GM21423 (cell line): ENCODE measurements around the gene HYKK.
A peak's percentile ranks its signal among the peaks of the same experiment; 100 is the strongest.
"Not testable (repeated sequence)": the region's sequence is repeated elsewhere in the genome, so short reads cannot be mapped to it uniquely, and the experiment has no call there.

ENCODE experiments used
- ATAC-seq: cut with Tn5 transposase; IDR thresholded peaks from one replicate; pipeline ENCODE4 v1.9.1; 2021; ENCODE audit warnings: mild to moderate bottlenecking, moderate library complexity; ENCODE audit not compliant: unreplicated experiment

HYKK gene

DNA sequence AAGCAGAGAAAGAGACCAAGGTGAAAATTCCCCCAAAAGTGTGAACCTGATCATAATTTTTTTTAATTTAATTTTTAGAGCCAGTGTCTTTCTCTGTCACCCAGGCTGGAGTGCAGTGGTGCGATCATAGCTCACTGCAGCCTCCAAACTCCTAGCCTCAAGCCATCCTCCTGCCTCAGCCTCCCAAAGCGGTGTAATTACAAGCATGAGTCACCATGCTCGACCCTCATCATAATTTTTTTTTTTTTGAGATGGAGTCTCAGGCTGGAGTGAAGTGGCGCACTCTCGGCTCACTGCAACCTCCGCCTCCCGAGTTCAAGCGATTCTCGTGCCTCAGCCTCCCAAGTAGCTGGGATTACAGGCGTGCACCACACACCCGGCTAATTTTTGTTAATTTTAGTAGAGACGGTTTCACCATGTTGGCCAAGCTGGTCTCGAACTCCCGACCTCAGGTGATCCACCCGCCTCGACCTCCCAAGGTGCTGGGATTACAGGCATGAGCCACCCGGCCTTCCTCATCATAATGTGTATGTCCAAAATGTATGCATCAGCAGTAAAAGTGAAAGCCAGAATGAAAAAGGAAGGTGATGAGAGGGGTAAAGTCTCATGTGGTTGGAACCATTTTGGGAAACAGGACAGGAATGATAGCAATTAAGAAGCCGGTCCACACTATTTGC lies 32.2 kb downstream of the HYKK start:
- ATAC-seq: not testable (repeated sequence)

DNA sequence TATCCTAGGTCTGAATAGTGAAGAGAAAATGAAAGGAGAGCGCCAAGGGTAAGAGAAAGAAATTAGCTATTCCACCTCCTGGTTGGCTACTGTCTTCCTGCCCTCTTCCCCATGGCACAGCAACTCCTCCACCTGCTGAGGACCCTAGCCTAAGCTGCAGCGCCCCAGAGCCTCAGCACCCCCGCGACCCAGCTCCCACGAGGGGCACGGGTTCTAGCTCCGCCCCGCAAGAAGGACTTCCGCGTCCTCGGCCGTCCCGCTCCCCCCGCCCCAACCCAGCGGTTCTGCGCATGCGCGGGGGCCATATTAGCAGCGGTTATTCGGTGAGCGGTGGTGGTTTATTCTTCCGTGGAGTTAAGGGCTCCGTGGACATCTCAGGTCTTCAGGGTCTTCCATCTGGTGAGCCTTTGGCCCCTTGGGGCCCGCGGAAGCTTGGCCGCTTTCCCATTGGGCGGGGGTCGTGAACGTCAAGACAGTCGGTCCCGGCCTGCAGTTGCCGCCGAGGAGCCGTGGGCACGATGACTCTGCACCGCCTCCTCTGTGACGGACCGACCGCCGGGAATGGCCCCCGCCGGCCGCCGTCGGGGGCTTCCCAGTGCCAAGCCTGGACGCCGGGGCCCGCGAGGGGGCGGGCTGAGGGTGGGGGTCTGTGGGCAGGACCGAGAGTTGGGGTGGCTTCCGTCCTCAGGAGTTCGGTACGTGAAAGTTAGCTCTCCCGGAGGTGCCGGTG lies 32.9 kb downstream of the HYKK start, which contains the start of gene PSMA4:
TSS of gene PSMA4 (plus strand) at position 304 of the 730 bp plus-strand sequence. CDS start 1,484 bp downstream, outside the sequence.
- ATAC-seq: peak; percentile 80

DNA sequence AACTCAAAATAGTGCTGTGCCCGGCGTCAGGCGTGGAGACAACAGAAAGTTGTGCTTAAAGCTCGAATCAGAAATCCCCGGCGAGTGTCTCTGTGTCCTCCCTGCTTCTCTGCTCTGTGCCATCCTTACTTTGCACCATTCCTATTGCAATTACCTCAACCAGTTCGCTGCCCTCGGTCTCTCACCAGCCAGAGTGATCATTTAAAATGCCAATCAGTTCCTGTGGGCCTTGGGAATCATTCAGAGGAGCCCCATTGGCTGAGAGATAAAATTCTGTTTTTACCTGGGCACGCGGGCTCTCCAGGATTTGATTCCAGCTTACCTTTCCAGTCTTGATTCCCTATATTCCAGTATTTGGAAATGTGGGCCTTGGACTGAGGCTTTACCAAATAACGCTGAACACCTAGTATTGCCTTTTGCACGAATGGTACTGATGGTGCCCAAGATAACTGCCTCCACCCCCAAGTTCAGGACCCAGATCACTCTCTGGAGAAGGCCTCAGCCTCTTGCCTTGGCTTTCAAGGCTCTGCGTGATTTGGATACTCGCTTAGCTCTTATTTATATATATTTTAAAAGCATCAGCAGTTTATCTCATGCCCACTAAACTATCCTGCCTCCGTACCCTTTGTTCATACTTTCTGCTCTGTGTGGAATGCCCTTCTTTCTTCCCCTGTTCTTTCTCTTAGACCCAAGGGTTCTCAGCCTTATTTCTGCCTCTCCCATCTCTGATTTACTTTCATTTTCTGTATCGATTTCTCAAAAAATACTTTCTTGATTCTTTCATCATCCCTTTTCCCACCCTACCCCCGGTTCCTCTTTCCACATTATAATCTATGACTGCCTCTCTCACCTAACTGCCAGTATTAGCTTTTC lies 33.7 kb downstream of the HYKK start:
- ATAC-seq: no peak

DNA sequence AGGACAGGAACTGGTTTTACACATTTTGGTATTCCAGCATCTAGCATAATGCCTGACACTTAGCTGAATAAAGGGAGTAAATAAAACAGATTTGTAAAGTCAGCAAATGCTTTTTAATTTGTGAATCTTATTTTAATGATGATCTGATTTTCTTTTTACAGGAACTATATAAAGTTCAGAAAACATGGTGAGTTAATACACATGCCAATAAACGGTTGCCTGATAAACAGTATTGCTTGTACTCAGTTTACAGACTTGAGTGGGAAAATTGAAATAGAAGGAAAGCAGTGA lies 34.3 kb downstream of the HYKK start:
- no peak for ATAC-seq

DNA sequence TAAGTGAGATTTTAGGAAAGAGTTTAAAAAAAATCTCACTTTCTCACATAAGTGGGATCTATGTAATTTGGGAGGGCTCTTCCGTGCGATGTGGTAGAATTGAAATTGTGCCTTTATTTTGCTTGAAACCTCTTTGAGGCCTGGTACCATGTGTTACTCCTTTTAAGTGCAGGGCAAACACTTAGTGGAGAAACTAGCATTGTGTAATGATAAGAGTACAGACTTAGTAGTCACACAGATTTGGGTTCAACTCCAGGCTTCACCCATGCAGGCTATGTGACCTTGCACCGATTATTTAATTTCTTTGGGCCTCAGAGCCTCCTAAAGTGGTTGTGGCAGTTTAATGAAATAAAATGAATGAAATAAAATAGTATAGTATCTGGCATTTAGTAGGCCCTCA lies 35.3 kb downstream of the HYKK start:
- ATAC-seq: no peak

DNA sequence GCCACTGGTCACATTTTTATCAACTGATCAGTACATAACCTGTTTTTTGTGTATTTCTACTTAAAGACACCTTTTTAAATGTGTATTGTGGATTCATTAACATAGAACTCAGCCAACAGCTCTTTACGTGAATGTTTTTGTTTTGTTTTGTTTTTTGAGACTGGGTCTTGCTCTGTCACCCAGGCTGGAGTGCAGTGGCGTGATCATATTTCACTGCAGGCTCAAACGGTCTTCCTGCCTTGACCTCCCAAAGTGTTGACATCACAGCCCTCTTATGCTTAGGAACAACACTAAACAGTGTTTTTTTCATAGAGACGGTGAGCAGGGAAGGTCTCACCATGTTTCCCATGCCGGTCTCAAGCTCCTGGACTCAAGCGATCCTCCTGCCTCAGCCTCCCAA lies 42.8 kb downstream of the HYKK start:
- no peak for ATAC-seq

DNA sequence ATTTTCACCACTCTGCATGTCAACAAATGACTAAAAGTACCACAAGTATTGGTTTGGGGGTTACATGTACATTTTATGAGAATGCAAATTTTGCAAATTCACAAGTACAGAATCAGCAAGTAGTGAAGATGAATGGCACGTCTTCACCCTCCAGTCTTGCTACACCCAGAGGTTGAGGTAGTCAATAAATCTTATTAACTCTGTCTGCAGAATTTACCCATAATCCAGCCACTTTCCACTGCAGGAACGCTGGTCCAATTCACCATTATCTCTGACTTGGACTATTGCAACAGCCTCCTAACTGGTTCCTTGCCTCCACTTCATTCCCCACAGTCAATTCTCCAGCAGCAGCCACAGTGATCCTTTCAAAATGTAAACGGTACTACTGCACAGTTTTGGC lies 43.4 kb downstream of the HYKK start:
- no peak for ATAC-seq

DNA sequence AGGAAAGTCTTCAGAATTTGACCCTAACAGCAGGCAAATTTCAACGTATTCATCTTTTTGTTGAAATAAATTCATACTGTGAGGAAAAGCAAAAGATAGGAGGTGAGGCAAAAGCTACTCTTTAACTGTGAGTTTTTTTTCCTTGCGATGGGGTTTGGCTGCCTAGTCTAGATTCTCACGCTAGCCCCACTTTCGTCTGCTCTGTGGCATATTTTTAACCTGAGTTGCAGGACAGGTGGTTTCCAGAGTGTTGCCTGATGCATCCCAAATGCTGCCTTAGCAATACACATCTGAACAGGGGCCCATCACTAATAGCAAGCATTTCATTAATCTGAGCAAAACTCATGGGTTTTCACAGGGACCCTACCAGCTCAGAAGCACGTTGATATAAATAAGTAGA lies 44.5 kb downstream of the HYKK start:
- ATAC-seq: no peak

DNA sequence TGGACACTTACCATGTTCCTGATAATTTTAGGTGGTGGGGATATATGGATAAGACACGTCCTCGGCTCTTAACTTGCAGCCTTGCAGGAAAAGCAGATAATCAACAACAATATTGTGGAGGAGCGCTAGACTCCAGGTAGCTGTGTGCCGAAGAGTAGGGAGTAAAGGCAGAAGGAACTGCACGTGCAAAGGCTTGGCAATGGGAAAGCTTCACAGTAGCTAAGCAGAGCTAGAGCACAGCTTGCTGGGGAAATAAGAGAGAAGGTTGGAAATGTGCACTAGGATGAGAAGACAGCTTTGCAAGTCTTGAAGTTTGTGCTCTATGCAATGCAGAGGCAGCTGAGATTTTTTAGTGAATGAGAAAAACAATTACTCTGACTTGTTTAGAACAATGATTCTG lies 45.2 kb downstream of the HYKK start:
- no peak for ATAC-seq

DNA sequence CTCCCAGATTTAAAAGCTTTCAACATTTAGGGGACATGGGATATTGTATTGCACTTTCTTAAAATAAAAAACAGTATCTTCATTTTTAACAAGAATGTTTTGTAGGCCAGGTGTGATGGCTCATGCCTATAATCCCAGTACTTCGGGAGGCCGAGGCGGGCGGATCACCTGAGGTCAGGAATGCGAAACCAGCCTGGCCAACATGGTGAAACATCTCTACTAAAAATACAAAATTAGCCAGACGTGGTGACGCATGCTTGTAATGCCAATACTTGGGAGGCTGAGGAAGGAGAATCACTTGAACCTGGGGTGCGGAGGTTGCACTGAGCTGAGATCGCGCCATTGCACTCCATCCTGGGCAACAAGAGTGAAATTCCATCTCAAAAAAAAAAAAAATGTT lies 52.8 kb downstream of the HYKK start:
- not testable (repeated sequence) for ATAC-seq

DNA sequence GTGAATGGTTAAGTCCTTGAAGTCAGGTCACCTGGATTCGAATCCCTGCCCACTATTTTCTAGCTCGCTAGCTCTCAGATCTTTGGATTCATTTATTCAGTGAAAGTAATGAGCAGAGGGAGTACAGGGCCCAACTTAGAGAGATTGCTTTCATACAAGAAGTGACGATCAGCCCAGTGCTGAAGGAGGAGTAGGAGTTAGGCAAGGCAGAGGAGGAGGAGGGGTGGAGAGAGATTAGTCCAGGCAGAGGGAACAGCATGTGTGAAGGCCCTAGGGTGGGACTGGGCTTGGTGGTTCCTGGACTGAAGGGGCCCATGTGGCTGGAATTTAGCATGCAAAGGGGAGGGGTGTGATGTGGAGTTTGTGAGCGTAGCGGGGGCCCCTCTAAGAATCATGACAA lies 54.1 kb downstream of the HYKK start:
- ATAC-seq: no peak

DNA sequence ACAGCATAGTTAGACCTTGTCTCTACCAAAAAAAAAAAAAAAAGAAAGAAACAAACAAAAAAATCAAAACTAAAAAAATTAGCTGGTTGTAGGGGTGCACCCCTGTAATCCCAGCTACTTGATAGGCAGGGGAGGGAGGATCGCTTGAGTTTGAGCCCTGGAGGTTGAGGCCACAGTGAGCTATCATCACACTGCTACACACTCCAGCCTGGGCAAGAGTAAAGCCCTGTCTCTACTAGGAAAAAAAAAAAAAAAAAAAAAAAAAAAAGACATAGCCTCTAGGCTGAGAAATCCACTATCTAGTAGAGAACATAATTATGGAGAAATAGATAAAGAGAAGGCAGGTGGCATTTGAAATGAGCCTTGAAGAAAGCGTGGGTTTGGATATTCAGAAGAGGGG lies 55.7 kb downstream of the HYKK start:
- ATAC-seq: no peak

DNA sequence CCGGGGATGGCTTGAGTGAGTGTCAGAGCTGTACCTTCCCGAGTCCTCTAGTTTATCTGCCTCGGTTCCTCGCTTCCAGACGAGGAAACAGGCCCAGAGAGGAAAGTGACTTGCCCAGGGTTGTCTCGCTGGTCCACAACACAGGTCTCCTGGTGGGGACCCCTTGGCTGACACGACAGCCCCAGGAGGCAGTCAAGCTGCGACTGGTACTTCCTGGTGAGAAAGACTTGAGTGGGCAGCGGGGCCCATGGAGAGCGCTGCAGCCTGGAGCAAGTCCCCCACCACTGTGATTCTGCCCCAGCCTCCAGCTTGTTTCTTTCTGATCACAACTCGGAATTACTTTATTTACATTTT lies 57.3 kb downstream of the HYKK start:
- no peak for ATAC-seq

DNA sequence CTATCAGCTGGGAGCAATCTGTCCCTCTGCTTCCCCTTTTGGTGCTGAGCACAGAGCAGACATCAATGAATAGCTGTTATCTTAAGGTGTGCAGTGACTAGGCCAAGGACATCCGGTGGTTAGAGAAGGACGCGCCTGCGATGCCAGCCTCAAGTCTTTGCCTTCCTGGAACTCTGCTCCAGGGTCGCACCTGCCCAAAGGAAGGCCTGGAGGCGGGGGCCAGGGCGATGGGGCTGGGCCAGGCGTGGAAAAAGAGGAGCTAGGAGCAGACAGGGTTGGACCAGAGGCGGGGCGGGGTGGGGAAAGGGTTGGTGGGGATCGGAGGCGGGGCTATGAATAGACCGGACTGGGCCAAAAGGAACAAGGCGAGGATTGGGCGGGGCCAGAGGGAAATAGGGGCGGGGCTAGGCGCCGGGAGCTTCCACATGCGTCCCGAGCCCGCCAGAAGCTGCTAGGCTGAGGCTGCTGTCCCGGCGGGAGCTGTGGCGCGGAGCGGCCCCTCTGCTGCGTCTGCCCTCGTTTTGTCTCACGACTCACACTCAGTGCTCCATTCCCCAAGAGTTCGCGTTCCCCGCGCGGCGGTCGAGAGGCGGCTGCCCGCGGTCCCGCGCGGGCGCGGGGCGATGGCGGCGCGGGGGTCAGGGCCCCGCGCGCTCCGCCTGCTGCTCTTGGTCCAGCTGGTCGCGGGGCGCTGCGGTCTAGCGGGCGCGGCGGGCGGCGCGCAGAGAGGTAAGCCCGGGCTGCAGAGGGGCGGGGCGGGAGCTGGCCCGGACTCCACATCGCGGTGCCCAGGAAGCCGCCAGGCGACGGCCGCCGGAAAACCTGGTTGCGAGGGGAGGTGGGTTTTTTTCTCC lies 57.9 kb downstream of the HYKK start, which contains the start of gene CHRNA5:
TSS of gene CHRNA5 (plus strand) at position 424 of the 854 bp plus-strand sequence. CDS start at position 624, 200 bp downstream.
- peak; percentile 66 for ATAC-seq

DNA sequence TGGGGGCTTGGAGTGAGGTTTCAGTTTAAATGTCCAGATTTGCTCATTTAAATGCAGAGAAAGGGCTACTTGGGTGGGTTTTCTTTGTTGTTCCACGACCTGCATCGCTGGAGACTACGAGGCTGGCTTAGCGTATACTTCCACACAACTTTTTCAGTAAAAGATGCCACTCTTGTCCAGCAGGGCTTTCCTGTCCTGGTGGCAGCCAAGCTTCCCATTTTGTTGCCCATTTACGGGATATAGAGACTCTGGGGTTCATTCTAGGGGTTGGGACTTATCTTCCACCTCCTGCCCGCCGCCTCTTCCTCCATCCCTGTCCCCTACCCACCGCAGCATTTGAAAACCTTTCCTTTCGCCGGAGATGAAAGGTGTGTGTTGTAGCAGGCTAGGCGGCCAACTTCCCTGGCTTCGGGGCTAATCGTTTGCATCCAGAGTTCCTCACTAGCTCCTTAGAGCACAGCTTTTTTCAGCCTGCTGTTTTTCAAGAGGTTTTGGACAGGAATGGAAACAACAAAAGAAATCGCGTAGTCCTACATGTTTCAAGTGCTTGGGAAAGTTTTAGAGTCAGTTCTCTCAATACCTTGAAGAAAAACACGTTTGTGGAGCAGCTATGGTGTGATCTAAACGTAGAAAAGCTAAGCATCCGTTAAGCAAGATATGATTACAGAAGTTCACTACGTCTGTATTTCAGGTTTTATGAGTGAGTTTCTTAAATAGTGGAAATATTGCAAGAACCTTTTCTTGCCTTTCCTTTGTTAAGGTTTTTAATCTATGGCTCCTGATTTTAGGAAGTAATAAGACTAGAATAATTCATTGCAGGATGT lies 58.8 kb downstream of the HYKK start:
- ATAC-seq: peak; percentile 20

DNA sequence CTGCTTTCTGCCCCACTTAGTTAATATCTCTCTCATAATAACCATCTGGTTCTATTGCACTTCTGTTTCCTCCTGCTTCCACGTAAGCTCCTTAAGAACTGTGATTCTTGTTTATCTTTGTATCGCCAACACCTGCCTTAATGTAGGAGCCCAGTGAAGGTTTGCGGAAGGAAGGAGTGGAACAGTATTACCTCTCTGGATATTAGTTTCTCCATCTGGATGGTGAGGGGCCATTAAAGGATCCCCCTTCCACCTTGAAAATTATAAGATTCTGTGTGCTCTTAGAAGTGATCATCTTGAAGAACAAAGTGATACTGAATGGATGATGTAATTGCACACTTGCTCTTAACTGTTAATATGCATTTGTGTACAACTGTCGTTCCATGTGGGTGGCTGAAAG lies 60.2 kb downstream of the HYKK start:
- no peak for ATAC-seq

DNA sequence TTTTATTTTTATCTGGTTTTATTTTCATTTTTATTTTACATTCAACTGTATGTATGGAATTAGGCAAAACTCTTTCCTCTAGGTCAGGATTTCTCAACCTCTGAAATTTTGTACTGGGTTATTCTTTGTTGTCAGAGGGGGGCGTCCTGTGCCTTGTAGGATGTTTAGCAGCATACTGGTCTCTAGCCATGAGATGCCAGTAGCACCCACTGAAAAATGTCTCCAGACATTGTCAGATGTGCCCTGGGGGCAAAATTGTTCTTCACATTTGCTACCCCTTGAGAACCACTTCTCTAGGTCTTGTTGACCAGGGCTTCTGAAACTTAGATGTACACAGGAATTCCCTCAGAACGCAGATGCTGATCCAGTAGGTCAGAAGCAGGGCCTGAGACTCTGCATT lies 63.3 kb downstream of the HYKK start:
- no peak for ATAC-seq

DNA sequence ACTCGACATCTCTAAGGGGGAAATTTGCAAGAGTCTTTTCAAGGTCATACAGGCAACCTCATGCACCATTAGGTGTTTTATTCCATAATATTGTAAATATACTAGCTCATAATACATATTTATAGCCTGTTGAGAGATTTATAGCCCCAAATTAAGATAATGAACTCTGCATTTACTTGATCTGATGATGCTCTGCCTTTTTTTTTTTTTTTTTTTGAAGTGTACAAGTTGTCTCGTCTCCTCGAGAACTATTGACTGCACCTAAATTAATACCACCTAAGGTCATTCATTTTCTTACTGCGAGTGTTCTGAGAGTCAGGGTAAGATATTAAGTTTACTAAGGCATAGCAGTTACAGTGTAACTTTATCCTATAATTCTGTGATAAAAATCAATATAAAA lies 64.0 kb downstream of the HYKK start:
- ATAC-seq: no peak

DNA sequence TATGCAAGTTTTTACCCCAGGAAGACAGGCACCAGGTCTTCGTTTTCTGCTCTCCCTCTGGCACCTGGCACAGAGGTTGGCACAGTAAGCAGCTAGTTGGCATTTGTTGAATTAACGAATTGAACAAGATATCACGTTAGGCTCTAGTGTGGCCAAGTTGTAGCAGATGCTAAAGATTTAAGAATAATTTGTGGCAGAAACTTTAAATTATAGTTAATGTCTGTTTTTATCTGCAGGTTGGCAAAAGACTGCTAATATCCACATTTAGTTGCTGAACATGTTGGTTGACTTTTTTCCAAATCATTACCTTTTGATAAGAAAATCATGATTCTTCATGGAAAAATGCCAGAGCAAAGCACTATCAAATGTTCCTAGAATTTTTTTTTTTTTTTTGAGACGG lies 66.0 kb downstream of the HYKK start:
- ATAC-seq: no peak

DNA sequence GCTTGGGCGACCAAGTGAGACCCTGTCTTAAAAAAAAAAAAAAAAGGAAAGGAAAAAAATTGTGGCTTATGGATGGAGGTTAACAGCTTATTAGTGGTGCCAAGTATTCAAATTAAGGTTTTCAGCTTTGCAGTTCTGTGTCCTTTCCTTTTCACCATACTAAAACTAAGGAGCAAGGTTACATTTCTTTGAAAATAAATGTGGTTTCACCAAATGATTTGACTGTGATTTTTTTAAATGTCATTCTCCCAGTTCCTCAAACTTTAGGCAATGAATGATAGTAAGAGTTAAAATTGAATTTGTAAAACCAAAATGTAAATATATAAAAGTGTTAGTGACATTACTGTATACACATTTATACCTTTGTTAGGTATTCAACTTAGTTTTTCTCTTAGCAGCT lies 67.6 kb downstream of the HYKK start:
- no peak for ATAC-seq
